Mesenchymal stem cell (in vitro differentiated cells and primary cell): ENCODE results near the gene USP43.
"Not testable (repeated sequence)": the region's sequence is repeated elsewhere in the genome, so short reads cannot be mapped to it uniquely, and the experiment has no call there.

Experiments used
- DNase-seq: peaks from one replicate; pipeline ENCODE4 v3.0.0-alpha.2; 2013
- H2AFZ ChIP-seq: one replicate; pipeline ENCODE4 v1.6.1; 2013; ENCODE audit warnings: low read depth, mild to moderate bottlenecking, control low read depth, inconsistent platforms, low read length, moderate library complexity
- H2AK5ac ChIP-seq: 2 replicates; pipeline ENCODE4 v1.6.1; 2013; ENCODE audit warnings: low read length, moderate library complexity, mild to moderate bottlenecking, inconsistent platforms; ENCODE audit not compliant: severe bottlenecking
- H2BK120ac ChIP-seq: one replicate; pipeline ENCODE4 v1.6.1; 2013; ENCODE audit warnings: low read depth, mild to moderate bottlenecking, inconsistent platforms, low read length, moderate library complexity
- H2BK12ac ChIP-seq, 2 experiments: one replicate each; pipeline ENCODE4 v1.6.1; 2013; ENCODE audit warnings: inconsistent platforms in 2 of 2, low read length in 2 of 2, mild to moderate bottlenecking in 2 of 2, moderate library complexity in 2 of 2, control low read depth in 1 of 2
- H2BK15ac ChIP-seq: one replicate; pipeline ENCODE4 v1.6.1; 2013; ENCODE audit warnings: mild to moderate bottlenecking, low read depth, inconsistent platforms; ENCODE audit not compliant: poor library complexity, severe bottlenecking
- H2BK5ac ChIP-seq: 2 replicates; pipeline ENCODE4 v1.6.1; 2013; ENCODE audit warnings: low read depth, mild to moderate bottlenecking, low read length, control low read depth, inconsistent platforms; ENCODE audit not compliant: poor library complexity, severe bottlenecking
- H3K14ac ChIP-seq, 2 experiments: one replicate each; pipeline ENCODE4 v1.6.1; 2013; ENCODE audit warnings: inconsistent platforms in 2 of 2, low read length in 2 of 2, control low read depth in 1 of 2, mild to moderate bottlenecking in 1 of 2, moderate library complexity in 1 of 2
- H3K18ac ChIP-seq, 2 experiments: one replicate each; pipeline ENCODE4 v1.6.1; 2013; ENCODE audit warnings: inconsistent platforms in 2 of 2, low read length in 2 of 2, control low read depth in 1 of 2, low read depth in 1 of 2, mild to moderate bottlenecking in 1 of 2
- H3K23ac ChIP-seq, 2 experiments: one replicate each; pipeline ENCODE4 v1.6.1; 2013; ENCODE audit warnings: inconsistent platforms in 2 of 2, low read length in 2 of 2, mild to moderate bottlenecking in 2 of 2, moderate library complexity in 2 of 2, control low read depth in 1 of 2
- H3K27ac ChIP-seq: 2 replicates; pipeline ENCODE4 v1.5.1; 2013; ENCODE audit warnings: mild to moderate bottlenecking, moderate library complexity, low read length, control low read depth, inconsistent platforms; ENCODE audit not compliant: poor library complexity, severe bottlenecking
- H3K27me3 ChIP-seq, 2 experiments: 2 replicates each; pipeline versions ENCODE4 v1.6.1 to v1.7.0; 2013; ENCODE audit warnings: low read length in 2 of 2, mild to moderate bottlenecking in 2 of 2, moderate library complexity in 2 of 2, control low read depth in 1 of 2, inconsistent platforms in 1 of 2; ENCODE audit not compliant: control insufficient read depth in 1 of 2, insufficient read depth in 1 of 2
- H3K36me3 ChIP-seq, 2 experiments: 2 replicates each; pipeline versions ENCODE4 v1.6.1 to v1.7.0; 2013; ENCODE audit warnings: low read length in 2 of 2, control low read depth in 1 of 2, inconsistent platforms in 1 of 2, low read depth in 1 of 2, mild to moderate bottlenecking in 1 of 2; ENCODE audit not compliant: insufficient read depth in 2 of 2, control insufficient read depth in 1 of 2
- H3K4ac ChIP-seq, 2 experiments: one replicate each; pipeline ENCODE4 v1.6.1; 2013; ENCODE audit warnings: inconsistent platforms in 2 of 2, low read length in 2 of 2, mild to moderate bottlenecking in 2 of 2, moderate library complexity in 2 of 2, control low read depth in 1 of 2, low read depth in 1 of 2
- H3K4me1 ChIP-seq: 2 replicates; pipeline ENCODE4 v1.6.1; 2013; ENCODE audit warnings: low read depth, low read length, control low read depth; ENCODE audit not compliant: control insufficient read depth, insufficient read depth
- H3K4me2 ChIP-seq: 2 replicates; pipeline ENCODE4 v1.6.1; 2013; ENCODE audit warnings: low read length, mild to moderate bottlenecking, inconsistent platforms; ENCODE audit not compliant: poor library complexity, severe bottlenecking
- H3K4me3 ChIP-seq, 2 experiments: 2 replicates each; pipeline versions ENCODE4 v1.5.1 to v1.7.0; 2013; ENCODE audit warnings: low read length in 2 of 2, mild to moderate bottlenecking in 2 of 2, control low read depth in 1 of 2, low read depth in 1 of 2; ENCODE audit not compliant: insufficient read depth in 1 of 2
- H3K79me1 ChIP-seq: replicated peaks from 2 replicates; pipeline ENCODE4 v1.6.1; 2013; ENCODE audit warnings: mild to moderate bottlenecking, control low read depth, low read length, inconsistent platforms; ENCODE audit not compliant: poor library complexity, severe bottlenecking
- H3K9ac ChIP-seq: 2 replicates; pipeline ENCODE4 v1.7.0; 2013; ENCODE audit warnings: mild to moderate bottlenecking, low read length, moderate library complexity
- H3K9me3 ChIP-seq: 2 replicates; pipeline ENCODE4 v1.7.0; 2013; ENCODE audit warnings: mild to moderate bottlenecking, low read length; ENCODE audit not compliant: control insufficient read depth
- H4K8ac ChIP-seq: one replicate; pipeline ENCODE4 v1.6.1; 2013; ENCODE audit warnings: inconsistent platforms, mild to moderate bottlenecking, low read length, moderate library complexity
- H4K91ac ChIP-seq: one replicate; pipeline ENCODE4 v1.6.1; 2013; ENCODE audit warnings: mild to moderate bottlenecking, low read length, inconsistent platforms
- WGBS: methylation state at CpG from one replicate; pipeline ENCODE4 v1.1.7; 2013; ENCODE audit warnings: mixed read lengths; 5-methylcytosine and 5-hydroxymethylcytosine counted together

The USP43 gene

GRCh38 chr17:9658593-9659211 lies 13.4 kb downstream of the USP43 start:
- H3K4ac ChIP-seq = no peak overlapping the region
- no peak overlapping the region for H3K23ac ChIP-seq
- no peak overlapping the region for H3K14ac ChIP-seq
- H3K9me3 ChIP-seq = no peaks in the 10 kb centered on the region
- H2AK5ac ChIP-seq = no peak overlapping the region
- no peak overlapping the region for H4K91ac ChIP-seq
- peak; percentile 36 for DNase-seq
- no peak overlapping the region for H3K4me3 ChIP-seq
- H3K79me1 ChIP-seq = peaks cover 22% of the 10 kb centered on the region
- H3K18ac ChIP-seq = no peak overlapping the region
- H3K36me3 ChIP-seq = peaks cover 0 to 10% of the 10 kb centered on the region in 2 experiments
- WGBS = 74% methylated on average over 4 of the region's 4 CpGs
- no peak overlapping the region for H3K4me2 ChIP-seq
- no peaks in the 10 kb centered on the region for H3K4me1 ChIP-seq
- H3K9ac ChIP-seq = no peak overlapping the region
- no peak overlapping the region for H2AFZ ChIP-seq
- H4K8ac ChIP-seq = no peak overlapping the region
- no peak overlapping the region for H2BK15ac ChIP-seq
- no peak overlapping the region for H2BK5ac ChIP-seq
- no peak overlapping the region for H2BK120ac ChIP-seq
- no peak overlapping the region for H3K27ac ChIP-seq
- no peak overlapping the region for H2BK12ac ChIP-seq
- peaks cover 0 to 10% of the 10 kb centered on the region in 2 experiments for H3K27me3 ChIP-seq

DNA sequence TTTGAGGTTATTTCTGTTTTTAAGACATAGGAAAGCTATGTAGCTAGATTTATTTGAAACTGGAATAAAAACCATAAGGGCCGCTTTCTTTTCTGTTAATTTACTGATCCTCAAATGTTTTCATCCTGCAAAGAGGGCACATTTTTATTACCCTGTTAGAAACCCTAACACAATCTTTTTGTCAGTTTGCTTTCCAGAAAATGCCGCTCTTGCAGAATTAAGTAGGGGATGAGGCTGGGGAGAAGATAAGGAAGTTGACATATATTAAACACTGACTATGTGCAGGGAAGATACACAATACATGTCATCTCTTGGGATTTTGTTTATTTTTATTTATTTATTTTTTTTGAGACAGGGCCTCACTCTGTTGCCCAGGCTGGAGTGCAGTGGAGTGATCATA lies 15.7 kb downstream of the USP43 start:
- no peak overlapping the region for H2AFZ ChIP-seq
- H4K8ac ChIP-seq = no peak overlapping the region
- peaks cover 0 to 2% of the 10 kb centered on the region in 2 experiments for H3K27me3 ChIP-seq
- H2BK12ac ChIP-seq = no peak overlapping the region
- H3K79me1 ChIP-seq = peaks cover 12% of the 10 kb centered on the region
- H3K9me3 ChIP-seq = no peaks in the 10 kb centered on the region
- H2BK5ac ChIP-seq = no peak overlapping the region
- H4K91ac ChIP-seq = no peak overlapping the region
- H3K27ac ChIP-seq = no peak overlapping the region
- no peak overlapping the region for H3K18ac ChIP-seq
- no peak overlapping the region for H3K4me2 ChIP-seq
- peaks cover 0 to 10% of the 10 kb centered on the region in 2 experiments for H3K36me3 ChIP-seq
- WGBS = no CpG with 5 or more reads among the region's 2 CpGs
- no peak overlapping the region for H3K9ac ChIP-seq
- H3K23ac ChIP-seq = no peak overlapping the region
- no peak overlapping the region for H3K4ac ChIP-seq
- no peak overlapping the region for H2AK5ac ChIP-seq
- H3K14ac ChIP-seq = no peak overlapping the region
- H3K4me3 ChIP-seq = no peak overlapping the region
- no peak for DNase-seq
- H3K4me1 ChIP-seq = no peaks in the 10 kb centered on the region
- H2BK120ac ChIP-seq = no peak overlapping the region
- H2BK15ac ChIP-seq = no peak overlapping the region

DNA sequence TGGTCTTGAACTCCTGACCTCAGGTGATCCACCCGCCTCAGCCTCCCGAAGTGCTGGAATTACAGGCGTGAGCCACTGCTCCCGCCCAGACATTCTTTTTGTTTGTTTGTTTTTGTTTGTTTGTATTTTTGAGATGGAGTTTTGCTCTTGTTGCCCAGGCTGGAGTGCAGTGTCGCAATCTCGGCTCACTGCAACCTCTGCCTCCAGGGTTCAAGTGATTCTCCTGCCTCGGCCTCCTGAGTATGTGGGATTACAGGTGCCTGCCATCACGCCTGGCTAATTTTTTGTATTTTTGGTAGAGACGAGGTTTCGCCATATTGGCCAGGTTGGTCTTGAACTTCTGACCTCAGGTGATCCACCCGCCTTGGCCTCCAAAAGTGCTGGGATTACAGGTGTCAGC lies 18.2 kb downstream of the USP43 start:
- H3K4me3 ChIP-seq, H2AK5ac ChIP-seq, H2BK5ac ChIP-seq, H3K4ac ChIP-seq, H3K4me1 ChIP-seq, H2BK120ac ChIP-seq, H3K9me3 ChIP-seq, H3K79me1 ChIP-seq, H3K18ac ChIP-seq, H3K14ac ChIP-seq, H4K91ac ChIP-seq, H2BK12ac ChIP-seq, H2AFZ ChIP-seq, H4K8ac ChIP-seq, H2BK15ac ChIP-seq, H3K4me2 ChIP-seq, DNase-seq, H3K27ac ChIP-seq, H3K9ac ChIP-seq, H3K36me3 ChIP-seq, H3K23ac ChIP-seq, H3K27me3 ChIP-seq: not testable (repeated sequence)
- 97% methylated on average over 11 of the region's 11 CpGs for WGBS

GRCh38 chr17:9666461-9667050 lies 21.2 kb downstream of the USP43 start:
- Histone ChIP-seq H2BK120ac (no peak overlapping the region), H3K4me2 (no peak overlapping the region), H4K91ac (no peak overlapping the region), H3K4me3 (no peak overlapping the region), H2BK15ac (no peak overlapping the region), H2AK5ac (no peak overlapping the region), H2BK12ac (no peak overlapping the region), H2AFZ (no peak overlapping the region), H4K8ac (no peak overlapping the region), H3K4ac (no peak overlapping the region), H3K18ac (no peak overlapping the region), H3K23ac (no peak overlapping the region), H3K79me1 (peaks cover 13% of the 10 kb centered on the region), H2BK5ac (no peak overlapping the region), H3K36me3 (peaks cover 0 to 3% of the 10 kb centered on the region in 2 experiments), H3K9ac (no peak overlapping the region), H3K27ac (no peak overlapping the region), H3K9me3 (no peaks in the 10 kb centered on the region), H3K4me1 (peaks cover 4% of the 10 kb centered on the region), H3K14ac (no peak overlapping the region), H3K27me3 (no peaks in the 10 kb centered on the region)
- no peak for DNase-seq
- 79% methylated on average over 4 of the region's 5 CpGs for WGBS
